Urinary bladder (tissue), 4 donors: Measurements from ENCODE around the gene RABEPK. TPM values are rescaled to one million over a fixed set of nuclear protein-coding genes. Genes with fewer than 3 reads are reported as not detected.
A peak's percentile ranks its signal among the peaks of the same experiment; 100 is the strongest.
"Not testable (repeated sequence)": the region's sequence is repeated elsewhere in the genome, so short reads cannot be mapped to it uniquely, and the experiment has no call there.

ENCODE experiments used
- DNase-seq: peaks from one replicate; pipeline ENCODE4 v3.0.0-alpha.2; 2015; ENCODE audit errors: extremely low spot score
- H3K27ac ChIP-seq: one replicate; pipeline ENCODE4 v1.5.1; 2013; ENCODE audit warnings: low read depth, mild to moderate bottlenecking, moderate library complexity
- H3K36me3 ChIP-seq: one replicate; pipeline ENCODE4 v1.6.1; 2013; ENCODE audit warnings: mild to moderate bottlenecking, moderate library complexity; ENCODE audit not compliant: insufficient read depth
- H3K4me1 ChIP-seq: one replicate; pipeline ENCODE4 v1.6.1; 2013; ENCODE audit warnings: mild to moderate bottlenecking, moderate library complexity; ENCODE audit not compliant: insufficient read depth
- H3K4me3 ChIP-seq: one replicate; pipeline ENCODE4 v1.5.1; 2013; ENCODE audit warnings: low read depth, low read length
- WGBS: extraction: QIAGEN DNeasy Blood & Tissue Kit; methylation state at CpG from one replicate; pipeline ENCODE4 v1.1.7; 2013; 5-methylcytosine and 5-hydroxymethylcytosine counted together
- polyA plus RNA-seq: library from polyadenylated mRNA; stranded (reverse); fragments of 200-250 nt; gene quantifications from one replicate; pipeline ENCODE4 v1.2.3, GENCODE V29; 2013
- total RNA-seq: library from RNA; depleted of rRNA; stranded (reverse); fragments of >200 nt; gene quantifications from one replicate; pipeline ENCODE4 v1.2.3, GENCODE V29; 2014
- donor health status: healthy with polysubstance abuse.
- donor health status: healthy.

Gene RABEPK
- total and polyA plus RNA-seq, 2 donors: 17.5 to 24.4 TPM

DNA sequence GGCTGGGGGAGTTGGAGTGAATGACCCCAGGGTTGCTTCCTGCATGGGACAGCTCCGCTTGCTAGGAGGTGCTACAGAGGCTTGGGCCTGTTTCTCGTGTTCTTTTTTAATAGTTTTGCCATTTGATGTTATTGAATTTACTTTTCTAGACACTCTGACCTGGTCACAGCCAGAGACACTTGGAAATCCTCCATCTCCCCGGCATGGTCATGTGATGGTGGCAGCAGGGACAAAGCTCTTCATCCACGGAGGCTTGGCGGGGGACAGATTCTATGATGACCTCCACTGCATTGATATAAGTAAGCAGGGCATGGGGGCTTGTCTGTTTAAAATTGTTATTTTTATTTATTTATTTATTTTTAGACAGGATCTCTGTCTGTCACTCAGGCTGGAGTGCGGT, 27.4 kb downstream of the RABEPK start:
- Histone ChIP-seq H3K4me3 (no peak overlapping the region), H3K27ac (no peak overlapping the region), H3K36me3 (no peaks in the 10 kb centered on the region), H3K4me1 (no peaks in the 10 kb centered on the region)
- WGBS: 96% methylated on average over 6 of the region's 6 CpGs
- no peak for DNase-seq

DNA sequence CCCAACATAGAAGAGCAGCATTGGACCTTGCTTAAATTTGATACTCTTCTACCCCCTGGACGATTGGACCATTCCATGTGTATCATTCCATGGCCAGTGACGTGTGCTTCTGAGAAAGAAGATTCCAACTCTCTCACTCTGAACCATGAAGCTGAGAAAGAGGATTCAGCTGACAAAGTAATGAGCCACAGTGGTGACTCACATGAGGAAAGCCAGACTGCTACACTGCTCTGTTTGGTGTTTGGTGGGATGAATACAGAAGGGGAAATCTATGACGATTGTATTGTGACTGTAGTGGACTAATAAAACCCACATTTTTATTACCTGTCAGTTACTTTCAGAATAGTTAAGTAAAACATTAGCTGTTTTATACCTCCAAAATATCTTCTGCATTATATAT, 33.3 kb downstream of the RABEPK start:
- Histone ChIP-seq H3K27ac (no peak overlapping the region), H3K4me3 (no peak overlapping the region), H3K36me3 (no peaks in the 10 kb centered on the region), H3K4me1 (no peaks in the 10 kb centered on the region)
- 47% methylated on average over 3 of the region's 3 CpGs for WGBS
- no peak for DNase-seq

DNA sequence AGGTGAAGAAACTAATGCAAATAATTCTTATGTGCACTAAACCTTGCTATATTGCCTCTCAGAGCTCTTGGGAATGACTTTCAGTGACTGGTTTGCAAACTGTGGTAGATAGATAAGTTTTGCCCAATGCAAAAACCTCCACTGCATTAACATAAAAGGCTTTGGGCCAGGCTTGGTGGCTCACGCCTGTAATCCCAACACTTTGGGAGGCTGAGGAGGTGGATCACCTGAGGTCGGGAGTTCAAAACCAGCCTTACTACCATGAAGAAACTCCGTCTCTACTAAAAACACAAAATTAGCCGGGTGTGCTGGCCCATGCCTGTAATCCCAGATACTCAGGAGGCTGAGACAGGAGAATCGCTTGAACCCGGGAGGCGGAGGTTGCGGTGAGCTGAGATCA, 33.8 kb downstream of the RABEPK start:
- not testable (repeated sequence) for DNase-seq, H3K4me1 ChIP-seq, H3K36me3 ChIP-seq, H3K27ac ChIP-seq, H3K4me3 ChIP-seq
- 92% methylated on average over 8 of the region's 8 CpGs for WGBS

DNA sequence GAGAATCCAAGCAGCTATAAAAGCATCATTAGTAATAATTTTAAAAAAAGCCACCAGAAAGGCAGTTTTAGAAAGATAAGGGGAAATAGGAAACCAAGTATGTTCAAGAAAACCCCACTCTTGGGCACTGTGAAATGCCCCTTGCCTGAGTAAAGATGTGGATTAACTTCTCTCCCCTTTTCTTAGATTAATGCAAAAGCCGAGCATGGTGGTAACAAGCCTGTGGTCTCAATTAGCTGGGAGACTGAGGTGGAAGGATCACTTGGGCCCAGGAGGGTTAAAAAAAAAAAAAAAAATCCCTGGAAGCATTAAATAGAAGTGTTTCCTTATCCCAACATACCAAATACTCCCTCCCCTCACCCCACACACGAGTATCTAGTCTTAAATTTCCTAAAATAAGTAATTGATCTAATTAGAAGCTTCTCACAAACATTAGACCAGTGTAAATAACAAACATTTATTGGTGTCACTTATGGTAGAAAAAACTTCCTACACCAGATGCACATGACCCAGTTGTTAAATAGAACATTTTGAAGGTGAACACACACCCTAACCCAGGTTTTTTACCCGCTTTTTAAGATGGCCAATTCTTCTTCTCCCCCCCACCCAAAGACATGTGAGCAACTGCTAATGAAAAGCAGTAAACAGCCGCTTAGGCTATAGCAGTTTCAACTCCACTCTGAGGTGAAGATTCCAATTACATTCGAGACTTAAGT, 35.6 kb downstream of the RABEPK start:
- 57% methylated on average over 5 of the region's 5 CpGs for WGBS
- Histone ChIP-seq H3K4me3 (no peak overlapping the region), H3K36me3 (no peaks in the 10 kb centered on the region), H3K27ac (no peak overlapping the region), H3K4me1 (no peaks in the 10 kb centered on the region)
- DNase-seq: no peak

DNA sequence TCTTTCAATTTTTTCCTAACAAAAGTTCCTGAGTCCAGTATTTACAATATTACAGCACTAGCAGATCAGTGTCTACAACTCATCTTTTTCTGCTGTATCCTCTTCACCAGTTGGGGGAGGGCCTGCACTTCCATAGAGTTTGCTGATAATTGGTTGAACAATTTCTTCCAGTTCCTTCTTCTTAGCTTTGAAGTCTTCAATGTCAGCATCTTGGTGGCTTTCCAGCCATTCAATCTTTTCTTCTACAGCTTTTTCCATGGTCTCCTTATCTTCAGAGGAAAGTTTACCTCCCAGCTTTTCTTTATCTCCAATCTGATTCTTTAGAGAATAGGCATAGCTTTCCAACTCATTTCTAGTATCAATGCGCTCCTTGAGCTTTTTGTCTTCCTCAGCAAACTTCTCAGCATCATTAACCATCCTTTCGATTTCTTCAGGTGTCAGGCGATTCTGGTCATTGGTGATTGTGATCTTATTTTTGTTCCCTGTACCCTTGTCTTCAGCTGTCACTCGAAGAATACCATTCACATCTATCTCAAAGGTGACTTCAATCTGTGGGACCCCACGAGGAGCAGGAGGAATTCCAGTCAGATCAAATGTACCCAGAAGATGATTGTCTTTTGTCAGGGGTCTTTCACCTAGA, 36.3 kb downstream of the RABEPK start:
- not testable (repeated sequence) for H3K4me3 ChIP-seq, DNase-seq, H3K36me3 ChIP-seq, H3K4me1 ChIP-seq, H3K27ac ChIP-seq
- WGBS: 79% methylated on average over 5 of the region's 5 CpGs

DNA sequence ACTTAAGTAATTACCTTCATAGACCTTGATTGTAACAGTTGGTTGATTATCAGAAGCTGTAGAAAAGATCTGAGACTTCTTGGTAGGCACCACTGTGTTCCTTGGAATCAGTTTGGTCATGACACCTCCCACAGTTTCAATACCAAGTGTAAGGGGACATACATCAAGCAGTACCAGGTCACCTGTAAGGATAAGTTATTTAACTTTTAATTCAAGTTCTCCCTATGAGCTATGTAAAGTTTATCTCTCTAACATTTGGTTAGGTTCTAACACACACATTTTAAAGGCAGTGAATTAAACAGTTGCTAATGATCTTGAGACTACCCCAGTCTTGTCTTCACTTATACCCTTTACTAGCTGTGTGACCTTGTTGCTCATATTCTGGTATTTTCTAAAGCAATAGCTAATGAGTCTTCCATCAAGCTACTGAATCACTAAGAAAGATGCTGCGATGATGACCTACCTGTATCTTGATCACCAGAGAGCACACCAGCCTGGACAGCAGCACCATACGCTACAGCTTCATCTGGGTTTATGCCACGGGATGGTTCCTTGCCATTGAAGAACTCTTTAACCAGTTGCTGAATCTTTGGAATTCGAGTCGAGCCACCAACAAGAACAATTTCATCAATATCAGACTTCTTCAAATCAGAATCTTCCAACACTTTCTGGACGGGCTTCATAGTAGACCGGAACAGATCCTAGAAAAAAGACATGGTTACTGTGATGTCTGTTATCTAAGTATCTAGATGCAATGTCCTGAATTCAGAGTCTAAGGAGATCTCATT, 38.0 kb downstream of the RABEPK start:
- no peak overlapping the region for H3K27ac ChIP-seq
- H3K36me3 ChIP-seq: no peaks in the 10 kb centered on the region
- WGBS: 87% methylated on average over 7 of the region's 7 CpGs
- H3K4me1 ChIP-seq: no peaks in the 10 kb centered on the region
- H3K4me3 ChIP-seq: no peak overlapping the region
- DNase-seq: no peak

DNA sequence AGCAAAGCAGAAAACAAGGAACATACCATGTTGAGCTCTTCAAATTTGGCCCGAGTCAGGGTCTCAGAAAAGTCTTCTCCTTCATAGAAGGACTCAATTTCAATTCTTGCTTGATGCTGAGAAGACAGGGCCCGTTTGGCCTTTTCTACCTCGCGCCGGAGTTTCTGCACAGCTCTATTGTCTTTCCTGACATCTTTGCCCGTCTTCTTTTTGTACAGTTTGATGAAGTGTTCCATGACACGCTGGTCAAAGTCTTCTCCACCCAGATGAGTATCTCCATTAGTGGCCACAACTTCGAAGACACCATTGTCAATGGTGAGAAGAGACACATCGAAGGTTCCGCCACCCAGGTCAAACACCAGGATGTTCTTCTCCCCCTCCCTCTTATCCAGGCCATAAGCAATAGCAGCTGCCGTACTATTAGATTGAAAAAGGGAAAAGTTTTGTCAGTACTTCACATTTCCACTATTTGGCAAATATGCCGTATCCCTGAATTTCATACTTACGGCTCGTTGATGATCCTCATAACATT, 38.6 kb downstream of the RABEPK start:
- 91% methylated on average over 14 of the region's 14 CpGs for WGBS
- no peak for DNase-seq
- no peak overlapping the region for H3K4me3 ChIP-seq
- H3K27ac ChIP-seq: no peak overlapping the region
- no peaks in the 10 kb centered on the region for H3K4me1 ChIP-seq
- H3K36me3 ChIP-seq: no peaks in the 10 kb centered on the region

DNA sequence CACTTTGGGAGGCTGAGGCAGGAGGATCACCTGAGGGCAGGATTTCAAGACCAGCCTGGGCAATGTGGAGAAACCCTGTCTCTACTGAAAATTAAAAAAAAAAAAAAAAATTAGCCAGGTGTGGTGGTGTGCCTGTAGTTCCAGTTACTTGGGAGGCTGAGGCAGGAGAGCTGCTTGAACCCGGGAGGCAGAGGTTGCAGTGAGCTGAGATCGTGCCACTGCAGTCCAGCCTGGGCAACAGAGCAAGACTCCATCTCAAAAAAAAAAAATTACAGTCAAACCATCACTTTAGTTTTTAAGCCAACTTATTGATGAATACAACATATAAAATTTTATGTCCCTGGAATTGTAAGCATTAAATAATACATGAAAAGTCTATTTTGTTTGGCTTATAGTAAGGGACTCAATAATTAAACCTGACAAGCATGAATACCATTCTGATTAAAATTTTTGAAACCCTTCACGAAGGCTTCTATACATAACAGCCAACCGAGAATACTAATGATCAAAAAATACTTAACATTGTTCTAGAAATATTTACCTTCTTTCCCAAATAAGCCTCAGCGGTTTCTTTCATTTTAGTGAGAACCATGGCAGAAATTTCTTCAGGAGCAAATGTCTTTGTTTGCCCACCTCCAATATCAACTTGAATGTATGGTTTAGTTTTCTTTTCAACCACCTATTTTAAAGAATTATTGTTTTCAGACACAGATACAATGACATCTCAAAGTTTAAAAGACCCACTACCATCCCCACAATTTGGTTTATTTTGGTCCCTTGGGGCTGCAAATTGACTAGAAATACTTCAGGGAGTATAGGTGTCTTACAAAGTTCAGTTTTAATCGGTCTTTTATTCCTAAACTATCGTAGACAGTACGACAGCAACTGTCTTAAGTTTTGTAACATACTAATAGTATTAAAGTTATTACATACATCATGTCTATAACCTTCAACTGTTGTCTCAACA, 39.6 kb downstream of the RABEPK start:
- no peak overlapping the region for H3K27ac ChIP-seq
- DNase-seq: no peak
- peak overlapping the region; percentile 76 for H3K4me3 ChIP-seq
- H3K4me1 ChIP-seq: no peaks in the 10 kb centered on the region
- 24% methylated on average over 8 of the region's 8 CpGs for WGBS
- H3K36me3 ChIP-seq: no peaks in the 10 kb centered on the region

DNA sequence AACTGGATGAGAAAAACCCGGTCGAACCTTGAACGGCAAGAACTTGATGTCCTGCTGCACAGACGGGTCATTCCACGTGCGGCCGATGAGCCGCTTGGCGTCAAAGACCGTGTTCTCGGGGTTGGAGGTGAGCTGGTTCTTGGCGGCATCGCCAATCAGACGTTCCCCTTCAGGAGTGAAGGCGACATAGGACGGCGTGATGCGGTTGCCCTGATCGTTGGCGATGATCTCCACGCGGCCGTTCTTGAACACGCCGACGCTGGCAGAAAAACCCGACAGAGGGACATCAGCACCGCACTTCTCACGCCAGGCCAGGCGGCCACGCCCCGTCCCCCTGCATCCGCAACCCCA, 40.3 kb downstream of the RABEPK start:
- DNase-seq: no peak
- peak overlapping the region; percentile 75 for H3K27ac ChIP-seq

DNA sequence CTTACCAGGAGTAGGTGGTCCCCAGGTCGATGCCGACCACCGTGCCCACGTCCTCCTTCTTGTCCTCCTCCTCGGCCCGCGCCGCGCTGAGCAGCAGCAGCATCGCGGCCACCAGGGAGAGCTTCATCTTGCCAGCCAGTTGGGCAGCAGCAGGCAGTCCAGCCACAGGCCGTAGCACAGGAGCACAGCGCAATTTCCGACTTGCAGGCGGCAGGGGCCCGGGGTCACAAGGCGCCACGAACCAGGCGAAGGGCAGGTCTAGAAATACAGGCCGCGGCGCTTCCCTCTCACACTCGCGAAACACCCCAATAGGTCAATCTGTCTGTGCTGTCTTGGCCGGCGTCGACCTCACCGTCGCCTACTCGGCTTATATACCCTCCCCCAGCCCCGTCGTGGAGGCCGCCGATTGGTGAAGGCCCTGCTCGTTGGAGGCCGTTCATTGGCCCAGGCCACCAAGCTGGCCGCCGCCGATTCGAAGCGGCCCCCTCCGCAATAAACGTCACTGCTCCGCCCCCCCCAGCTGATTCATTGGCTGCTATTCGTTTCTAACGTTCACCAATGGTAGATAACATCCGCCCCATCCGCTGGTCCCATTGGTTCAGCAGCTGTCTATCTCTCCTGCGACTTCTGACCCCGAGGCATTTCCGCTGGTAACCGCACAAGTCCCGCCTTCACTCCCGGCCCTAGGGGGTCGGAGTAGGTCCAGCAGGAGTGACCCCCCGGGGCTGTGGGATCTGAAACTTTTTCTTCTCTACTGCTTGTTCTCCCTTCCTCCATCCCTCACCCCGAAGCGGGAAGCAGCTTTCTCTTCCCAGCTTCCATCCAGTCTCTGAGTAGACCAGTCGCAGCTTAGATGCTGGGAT, 40.9 kb downstream of the RABEPK start, which contains the start of gene HSPA5:
Gene HSPA5 (minus strand): TSS at position 344 of the 863 bp plus-strand sequence. CDS start 217 bp downstream, at position 127.
- H3K4me3 ChIP-seq: peak within 1 kb of the TSS; percentile 76
- WGBS: under 1% methylated on average over 59 of the region's 59 CpGs
- H3K36me3 ChIP-seq: no peaks in the 10 kb centered on the region
- no peaks in the 10 kb centered on the region for H3K4me1 ChIP-seq
- peak within 1 kb of the TSS; percentile 92 for H3K27ac ChIP-seq
- peak; percentile 99 for DNase-seq

More for the DNA sequence above, 40.3 kb downstream of the RABEPK start:
- Histone ChIP-seq H3K4me3 (peak overlapping the region; percentile 76), H3K36me3 (no peaks in the 10 kb centered on the region), H3K4me1 (no peaks in the 10 kb centered on the region)
- WGBS: under 1% methylated on average over 33 of the region's 33 CpGs

DNA sequence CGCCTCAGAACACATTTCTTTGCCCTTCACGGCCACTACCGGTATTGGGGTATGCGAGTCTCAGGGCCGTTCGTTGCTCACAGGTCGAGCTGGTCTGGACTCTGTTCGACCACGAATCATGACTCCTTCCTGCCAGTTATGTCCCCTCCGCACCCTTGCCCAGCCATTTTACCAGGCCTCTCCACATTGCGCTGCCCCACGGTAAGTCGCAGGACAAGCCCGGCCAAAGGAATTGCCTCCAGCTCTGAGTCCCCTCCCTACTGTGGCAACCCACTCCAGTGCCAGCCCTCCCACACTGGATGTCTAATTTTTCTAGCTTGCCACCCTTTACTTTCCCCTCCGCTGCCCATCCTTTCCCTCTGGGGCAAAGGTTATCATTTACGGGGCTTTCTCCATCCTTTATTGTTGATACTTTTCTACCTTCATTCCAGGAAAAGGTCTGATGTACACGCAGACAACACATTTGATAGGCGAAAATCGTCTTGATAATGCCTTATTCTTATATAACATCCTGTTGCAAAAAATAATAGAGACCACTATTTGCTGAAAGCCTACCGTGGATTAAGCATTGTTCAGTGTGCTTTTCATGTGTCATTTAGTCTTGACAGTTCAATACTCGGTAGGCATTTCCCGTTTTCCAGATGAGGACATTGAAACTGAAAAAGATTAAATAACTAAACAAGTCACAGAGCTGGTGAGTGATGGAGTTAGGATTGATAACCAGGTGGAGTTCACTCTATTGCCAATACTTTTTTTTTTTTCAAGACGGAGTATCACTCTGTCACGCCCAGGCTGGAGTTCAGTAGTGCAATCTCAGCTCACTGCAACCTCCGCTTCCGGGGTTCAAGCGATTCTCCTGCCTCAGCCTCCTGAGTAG, 41.8 kb downstream of the RABEPK start:
- 24% methylated on average over 27 of the region's 27 CpGs for WGBS
- no peak for DNase-seq
- H3K4me1 ChIP-seq: no peaks in the 10 kb centered on the region
- no peaks in the 10 kb centered on the region for H3K36me3 ChIP-seq
- peak overlapping the region; percentile 44 for H3K4me3 ChIP-seq
- peak overlapping the region; percentile 92 for H3K27ac ChIP-seq
